ENCODE results near the gene CTSG. TPM values are rescaled to one million over a fixed set of nuclear protein-coding genes. Genes with fewer than 3 reads are reported as not detected.

CTSG gene
- total RNA-seq, 2 donors from 2014 or later = not detected

Other genes starting within 250 kb of the CTSG start
- gene ADCY4, start 241.2 kb downstream of the CTSG start, total RNA-seq = 1 to 10 TPM; 5.4 to 7.9 TPM
- gene RIPK3, start 236.3 kb downstream of the CTSG start, total RNA-seq = 10 to 100 TPM; 22.7 to 26.1 TPM
- gene NFATC4, start 208.1 kb downstream of the CTSG start, total RNA-seq = not detected
- gene NYNRIN, start 177.2 kb downstream of the CTSG start, total RNA-seq = under 1 TPM in 1 of 2 donors, not detected in 1; 0.22 TPM
- gene CBLN3, start 146.6 kb downstream of the CTSG start, total RNA-seq = 1 to 10 TPM; 4.2 to 6.0 TPM
- 100 to 1,000 TPM; 118 to 128 TPM for gene KHNYN, start 146.3 kb downstream of the CTSG start, total RNA-seq
- 10 to 100 TPM; 64.3 to 82.6 TPM for gene SDR39U1, start 133.5 kb downstream of the CTSG start, total RNA-seq
- gene CMA1, start 68.0 kb downstream of the CTSG start, total RNA-seq = not detected
- 1 to 10 TPM in 1 of 2 donors, not detected in 1; 2.0 TPM for gene GZMH, start 33.4 kb upstream of the CTSG start, total RNA-seq
- under 1 TPM in 1 of 2 donors, not detected in 1; 0.82 TPM for gene GZMB, start 57.9 kb upstream of the CTSG start, total RNA-seq

All from T-helper 17 cell (primary cell).